MM.1S (cell line): ENCODE results near the gene LRRC4B.

ENCODE experiments used
- DNase-seq: peaks from one replicate; pipeline ENCODE4 v3.0.0-alpha.2; 2015
- H2AFZ ChIP-seq: fragments of 300-600 bp; sonication (generic); 2 replicates; pipeline ENCODE4 v1.6.0; 2016; ENCODE audit warnings: antibody characterized with exemption, low read length
- H3F3A ChIP-seq: fragments of 300-600 bp; sonication (generic); 2 replicates; pipeline ENCODE4 v1.6.1; 2016; ENCODE audit warnings: mild to moderate bottlenecking, antibody characterized with exemption, low read length, moderate library complexity, mixed read lengths; ENCODE audit not compliant: insufficient read depth
- H3K27ac ChIP-seq: fragments of 300-600 bp; sonication (generic); 2 replicates; pipeline ENCODE4 v1.5.1; 2016; ENCODE audit warnings: mild to moderate bottlenecking, low read length
- H3K27me3 ChIP-seq: fragments of 300-600 bp; sonication (generic); replicated peaks from 2 replicates; pipeline ENCODE4 v1.6.0; 2016; ENCODE audit warnings: low read length; ENCODE audit not compliant: insufficient read depth
- H3K36me3 ChIP-seq: fragments of 300-600 bp; sonication (generic); replicated peaks from 2 replicates; pipeline ENCODE4 v1.6.1; 2016; ENCODE audit warnings: mild to moderate bottlenecking, low read length, mixed read lengths; ENCODE audit not compliant: insufficient read depth
- H3K4me1 ChIP-seq: fragments of 300-600 bp; sonication (generic); 2 replicates; pipeline ENCODE4 v1.6.1; 2016; ENCODE audit warnings: low read length, mixed read lengths
- H3K4me2 ChIP-seq: fragments of 300-600 bp; sonication (generic); 2 replicates; pipeline ENCODE4 v1.6.0; 2016; ENCODE audit warnings: low read depth, low read length
- H3K4me3 ChIP-seq: fragments of 300-600 bp; sonication (generic); 2 replicates; pipeline ENCODE4 v1.5.1; 2016; ENCODE audit warnings: low read length, mixed read lengths
- H3K79me2 ChIP-seq: fragments of 300-600 bp; sonication (generic); 2 replicates; pipeline ENCODE4 v1.6.1; 2016; ENCODE audit warnings: mixed run types, low read length, mixed read lengths
- H3K9ac ChIP-seq: fragments of 300-600 bp; sonication (generic); 2 replicates; pipeline ENCODE4 v1.6.1; 2016; ENCODE audit warnings: low read length, mixed read lengths
- H3K9me2 ChIP-seq: fragments of 300-600 bp; sonication (generic); replicated peaks from 2 replicates; pipeline ENCODE4 v1.6.1; 2016; ENCODE audit warnings: mild to moderate bottlenecking, low read length, mixed read lengths; ENCODE audit not compliant: insufficient read depth
- H3K9me3 ChIP-seq: fragments of 300-600 bp; sonication (generic); replicated peaks from 2 replicates; pipeline ENCODE4 v1.6.1; 2016; ENCODE audit warnings: mild to moderate bottlenecking, low read length, mixed read lengths; ENCODE audit not compliant: insufficient read depth
- H4K20me1 ChIP-seq: fragments of 300-600 bp; sonication (generic); 2 replicates; pipeline ENCODE4 v1.6.1; 2016; ENCODE audit warnings: mild to moderate bottlenecking, low read length, moderate library complexity, mixed read lengths; ENCODE audit not compliant: insufficient read depth
- CTCF ChIP-seq: fragments of 300-600 bp; sonication (generic); IDR thresholded peaks from 2 replicates; pipeline ENCODE4 v1.5.1; 2016; ENCODE audit warnings: antibody characterized with exemption, low read length, mixed read lengths
- EZH2 ChIP-seq: fragments of 300-600 bp; sonication (generic); optimal IDR thresholded peaks from 2 replicates; pipeline ENCODE3; 2017; ENCODE audit warnings: low read depth, mild to moderate bottlenecking, antibody characterized with exemption, low read length, mixed read lengths
- EZH2phosphoT487 ChIP-seq: fragments of 300-600 bp; sonication (generic); IDR thresholded peaks from 2 replicates; pipeline ENCODE4 v1.6.1; 2018; ENCODE audit warnings: antibody characterized with exemption, low read length

Gene LRRC4B

GRCh38 chr19:50542943-50543342 lies 25.3 kb downstream of the LRRC4B start:
- Histone ChIP-seq H3K4me1 (no peaks in the 10 kb centered on the region), H3K9me2 (no peaks in the 10 kb centered on the region), H3K27me3 (peaks cover 74% of the 10 kb centered on the region), H3K27ac (no peak overlapping the region), H4K20me1 (no peaks in the 10 kb centered on the region), H3F3A (no peaks in the 10 kb centered on the region), H3K79me2 (no peaks in the 10 kb centered on the region), H3K9ac (no peak overlapping the region), H3K9me3 (no peaks in the 10 kb centered on the region), H3K4me2 (no peak overlapping the region), H3K36me3 (no peaks in the 10 kb centered on the region), H3K4me3 (no peak overlapping the region), H2AFZ (no peak overlapping the region)
- TF ChIP-seq EZH2 (no peak), CTCF (no peak), EZH2phosphoT487 (no peak)
- no peak for DNase-seq

- H3K36me3 ChIP-seq: no peaks in the 10 kb centered on the region
- no peaks in the 10 kb centered on the region for H3K9me3 ChIP-seq
- no peaks in the 10 kb centered on the region for H3K4me1 ChIP-seq
- no peaks in the 10 kb centered on the region for H3K9me2 ChIP-seq
- H3K27me3 ChIP-seq: peaks cover 91% of the 10 kb centered on the region
- H3F3A ChIP-seq: no peaks in the 10 kb centered on the region
- H4K20me1 ChIP-seq: no peaks in the 10 kb centered on the region
- DNase-seq: peak; percentile 46
- H3K4me2 ChIP-seq: no peak overlapping the region
- H3K4me3 ChIP-seq: no peak overlapping the region
- H2AFZ ChIP-seq: no peak overlapping the region
- TF ChIP-seq EZH2phosphoT487 (no peak), CTCF (peak; percentile 77)
- H3K27ac ChIP-seq: no peak overlapping the region
- H3K9ac ChIP-seq: no peak overlapping the region
- H3K79me2 ChIP-seq: no peaks in the 10 kb centered on the region
These were observed 30.4 kb downstream of the LRRC4B start for GRCh38 chr19:50537769-50538230.

GRCh38 chr19:50537306-50537685 lies 30.9 kb downstream of the LRRC4B start:
- Histone ChIP-seq H3K4me1 (no peaks in the 10 kb centered on the region), H3K36me3 (no peaks in the 10 kb centered on the region), H3F3A (no peaks in the 10 kb centered on the region), H3K9ac (no peak overlapping the region), H3K9me2 (no peaks in the 10 kb centered on the region), H3K27ac (no peak overlapping the region), H3K27me3 (peaks cover 91% of the 10 kb centered on the region), H4K20me1 (no peaks in the 10 kb centered on the region), H3K79me2 (no peaks in the 10 kb centered on the region), H3K4me3 (no peak overlapping the region), H3K4me2 (no peak overlapping the region), H3K9me3 (no peaks in the 10 kb centered on the region), H2AFZ (no peak overlapping the region)
- no peak for DNase-seq
- TF ChIP-seq CTCF: no peak
- TF ChIP-seq EZH2phosphoT487: no peak
- TF ChIP-seq EZH2: no peak
